HG03139 (cell line): ENCODE data around the gene FMNL2.

Experiments
- ATAC-seq: cut with Tn5 transposase; IDR thresholded peaks from one replicate; pipeline ENCODE4 v1.9.1; 2021; ENCODE audit not compliant: unreplicated experiment

The FMNL2 gene

GRCh38 chr2:152683400-152683799 is 348.4 kb downstream of the FMNL2 start:
- no peak for ATAC-seq

- ATAC-seq: no peak
These were observed 351.3 kb downstream of the FMNL2 start for GRCh38 chr2:152686321-152686720.

GRCh38 chr2:152693033-152693432 is 358.1 kb downstream of the FMNL2 start:
- ATAC-seq: peak; percentile 77

- no peak for ATAC-seq
These were observed 359.2 kb downstream of the FMNL2 start for GRCh38 chr2:152694161-152694661.

GRCh38 chr2:152695763-152696162 is 360.8 kb downstream of the FMNL2 start:
- ATAC-seq: no peak

GRCh38 chr2:152696476-152696875 is 361.5 kb downstream of the FMNL2 start:
- no peak for ATAC-seq
